GM18520 (cell line): ENCODE results near the gene CXCL10.
"Not testable (repeated sequence)": the region's sequence is repeated elsewhere in the genome, so short reads cannot be mapped to it uniquely, and the experiment has no call there.

Source experiments
- ATAC-seq: cut with Tn5 transposase; IDR thresholded peaks from one replicate; pipeline ENCODE4 v1.9.1; 2021; ENCODE audit not compliant: unreplicated experiment

The CXCL10 gene

GRCh38 chr4:76029300-76029699, 6.0 kb upstream of the CXCL10 start:
- ATAC-seq = no peak

DNA sequence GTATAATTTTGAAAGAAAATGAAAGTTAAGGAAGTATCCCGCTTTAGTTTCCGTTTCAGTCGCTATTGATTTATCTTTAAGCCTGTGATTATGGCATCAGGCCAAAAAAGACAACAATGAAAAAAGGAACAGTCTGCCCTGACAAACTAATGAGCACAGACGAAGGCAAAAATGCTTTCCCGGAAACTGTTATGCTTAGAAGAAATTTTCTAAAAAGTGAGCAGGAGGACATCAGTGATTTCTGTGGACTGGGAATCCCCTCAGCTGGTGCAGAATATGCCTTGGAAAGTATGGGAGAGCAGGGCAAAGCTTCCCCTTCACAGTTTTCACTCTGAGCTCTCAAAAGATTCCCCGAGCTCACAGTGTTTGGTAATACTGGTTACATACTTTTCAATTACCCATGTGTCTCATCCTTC, 5.1 kb upstream of the CXCL10 start:
- ATAC-seq = no peak

GRCh38 chr4:76024065-76024464, 768 bp upstream of the CXCL10 start:
- ATAC-seq = no peak

GRCh38 chr4:76022677-76023076, 620 bp downstream of the CXCL10 start:
- ATAC-seq = no peak

- ATAC-seq = no peak
Measured at GRCh38 chr4:76022031-76022430, 1.3 kb downstream of the CXCL10 start.

DNA sequence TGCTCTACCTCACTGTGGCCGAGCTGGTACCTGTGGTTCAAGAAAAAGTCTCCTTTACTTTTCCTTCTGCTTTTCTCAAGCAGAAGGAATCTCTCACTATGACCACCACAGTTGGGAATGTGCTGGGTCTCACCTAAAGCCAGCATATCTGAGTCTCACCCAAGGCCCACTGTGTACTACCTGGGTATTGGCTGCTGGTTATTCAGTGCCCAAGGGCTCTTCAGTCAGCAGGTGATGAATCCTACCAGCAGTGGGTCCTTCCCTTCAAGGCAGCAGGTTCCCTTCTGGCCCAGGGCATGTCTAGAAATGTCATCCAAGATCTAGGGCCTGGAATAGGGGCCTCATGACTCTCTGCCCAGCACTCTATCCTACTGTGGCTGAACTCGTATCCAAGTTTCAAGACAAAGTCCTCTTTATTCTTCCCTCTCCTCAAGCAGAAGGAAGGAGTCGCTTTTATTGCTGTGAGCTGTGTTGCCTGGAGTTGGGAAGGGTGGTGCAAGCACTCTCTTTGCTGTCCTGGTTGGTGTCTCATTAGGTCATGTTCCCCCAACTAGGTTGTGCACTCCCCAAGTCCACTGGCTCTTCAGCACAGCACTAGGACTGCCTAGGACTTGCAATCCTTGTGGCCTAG, 6.1 kb downstream of the CXCL10 start:
- ATAC-seq = no peak

GRCh38 chr4:76016393-76016792, 6.9 kb downstream of the CXCL10 start:
- peak; percentile 45 for ATAC-seq

DNA sequence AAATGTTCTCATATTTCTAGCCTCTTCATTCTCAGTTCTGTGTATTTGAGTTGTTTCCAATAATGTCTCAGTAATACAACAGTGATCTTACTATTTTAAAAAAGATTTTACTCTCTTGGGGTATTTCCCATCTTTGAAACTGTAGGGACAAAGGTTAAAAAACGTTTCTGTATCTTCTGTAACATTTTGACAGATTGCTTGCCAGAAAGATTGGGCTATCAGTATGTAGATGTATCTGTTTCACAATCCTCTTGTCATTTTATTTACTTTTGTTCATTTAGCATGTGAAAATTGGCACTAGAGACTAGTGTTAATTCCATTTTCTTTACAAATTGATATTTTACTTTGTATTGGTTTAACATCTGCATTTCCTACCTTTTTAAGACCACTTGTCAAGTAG, 9.8 kb downstream of the CXCL10 start:
- no peak for ATAC-seq

GRCh38 chr4:76012388-76012801, 10.9 kb downstream of the CXCL10 start:
- no peak for ATAC-seq

- ATAC-seq = peak; percentile 50
Measured at GRCh38 chr4:76011700-76012387, 11.5 kb downstream of the CXCL10 start.

DNA sequence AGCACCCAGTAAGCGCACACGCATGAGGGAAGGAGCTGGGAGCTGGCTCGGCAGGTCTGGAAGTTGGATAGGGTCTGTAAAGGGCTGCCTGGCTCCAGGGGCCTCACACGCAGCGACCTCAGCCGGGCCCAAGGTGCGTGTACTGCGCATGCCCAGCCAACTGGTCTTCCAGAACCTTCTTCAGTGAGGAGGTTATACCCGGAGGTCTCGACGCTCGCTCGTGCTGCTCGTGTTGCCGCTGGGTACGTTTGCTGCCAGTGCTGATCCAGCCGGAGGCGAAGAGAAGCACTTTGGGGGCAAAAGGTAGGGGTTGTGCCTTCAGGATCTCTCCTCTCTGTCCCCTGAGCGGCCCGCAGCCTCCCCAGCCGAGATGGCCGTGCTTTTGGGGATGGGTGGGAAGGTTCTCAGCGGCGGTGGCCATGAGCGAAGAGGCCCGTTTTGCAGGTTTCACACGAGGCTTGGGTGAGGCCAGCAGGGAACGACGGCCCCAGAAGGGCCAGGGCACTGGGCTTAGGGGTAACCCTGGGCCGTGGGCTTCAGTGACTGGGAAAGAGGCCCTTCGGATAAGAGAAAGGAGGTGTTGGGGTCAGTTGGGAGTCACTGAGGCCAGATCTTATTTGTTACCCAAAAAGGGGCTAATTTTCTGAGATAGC, 12.2 kb downstream of the CXCL10 start:
- ATAC-seq = no peak

GRCh38 chr4:76010576-76010975, 12.7 kb downstream of the CXCL10 start:
- no peak for ATAC-seq

DNA sequence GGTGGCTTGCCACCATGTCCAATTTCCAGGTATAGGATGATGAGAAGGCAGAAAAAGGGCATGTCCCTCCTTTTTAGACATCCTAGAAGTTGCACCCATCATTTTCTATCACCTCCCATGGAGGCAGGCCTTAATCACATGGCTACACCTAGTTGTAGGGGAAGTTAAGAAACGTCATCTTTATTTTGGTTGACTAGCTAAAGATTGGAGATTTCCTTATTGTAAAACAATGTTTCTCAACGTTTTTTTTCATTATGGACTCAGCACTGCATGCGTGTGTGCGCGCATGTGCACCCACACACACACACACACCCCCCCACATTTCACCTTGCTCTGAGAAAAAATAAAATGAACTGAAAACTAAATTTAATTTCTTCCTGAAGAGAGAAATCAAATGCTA, 14.0 kb downstream of the CXCL10 start:
- ATAC-seq = no peak

GRCh38 chr4:76007089-76007862, 16.0 kb downstream of the CXCL10 start, which contains the start of gene CXCL9:
CXCL9 (minus strand) TSS chr4:76007509; CDS start chr4:76007449, 60 bp downstream.
- ATAC-seq = no peak

DNA sequence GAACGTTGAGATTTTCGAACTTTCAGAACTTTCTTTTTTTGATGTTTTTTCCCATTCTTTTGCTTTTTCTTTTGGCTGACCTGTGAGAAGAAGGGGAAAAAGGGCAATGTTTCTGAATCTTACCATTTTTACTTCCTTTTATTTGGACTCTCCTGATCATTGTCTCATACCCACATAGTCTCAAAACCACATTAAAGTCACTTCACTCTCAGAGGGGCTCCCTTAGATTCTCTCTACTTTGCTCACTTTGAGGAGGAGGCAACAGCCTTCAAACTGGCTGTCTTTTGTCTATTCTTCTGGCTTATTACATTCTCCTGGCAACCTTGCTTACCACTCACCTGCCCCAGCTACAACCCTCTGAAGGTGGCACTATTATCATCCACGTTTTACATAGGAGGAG, 19.7 kb downstream of the CXCL10 start:
- no peak for ATAC-seq

DNA sequence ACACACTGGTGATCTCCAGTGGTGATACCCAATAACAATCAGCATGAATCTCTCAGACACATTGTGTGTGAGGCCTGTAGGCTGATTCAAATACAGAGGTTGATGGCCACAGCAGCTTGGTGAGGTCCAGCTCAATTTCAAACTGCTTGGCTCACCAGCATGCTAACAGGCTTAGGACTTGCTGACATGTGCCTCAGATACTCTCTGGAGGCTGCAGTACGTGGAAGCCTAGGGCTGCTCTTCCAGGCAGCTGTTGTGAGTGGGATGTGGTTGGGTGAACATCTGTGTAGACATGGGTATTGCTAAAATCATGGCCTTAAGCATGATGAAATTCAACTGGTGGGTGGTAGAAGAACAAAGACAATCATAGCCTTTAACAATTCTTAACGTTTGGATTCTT, 20.3 kb downstream of the CXCL10 start:
- no peak for ATAC-seq

- no peak for ATAC-seq
Measured at GRCh38 chr4:76002176-76002575, 21.1 kb downstream of the CXCL10 start.

- no peak for ATAC-seq
Measured at GRCh38 chr4:76001700-76002099, 21.6 kb downstream of the CXCL10 start.

DNA sequence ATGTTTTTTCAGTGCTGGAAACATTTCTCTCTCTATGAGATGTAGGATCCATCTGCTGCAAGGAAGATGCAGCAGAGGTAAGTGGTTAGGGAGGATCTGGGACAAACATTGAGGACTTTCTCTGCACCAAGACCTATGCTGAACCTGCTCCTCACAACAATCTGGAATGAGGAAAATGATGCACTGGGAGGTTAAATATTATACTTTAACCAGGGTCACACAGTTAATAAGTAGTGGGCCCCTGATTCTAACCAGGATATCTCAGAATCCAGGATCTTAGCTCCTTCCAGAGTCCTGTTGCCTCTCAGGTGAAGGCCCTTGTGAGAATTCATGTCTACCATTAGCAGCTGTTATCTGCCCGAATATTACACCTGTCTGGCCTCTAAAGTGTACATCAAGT, 23.0 kb downstream of the CXCL10 start:
- ATAC-seq = no peak

DNA sequence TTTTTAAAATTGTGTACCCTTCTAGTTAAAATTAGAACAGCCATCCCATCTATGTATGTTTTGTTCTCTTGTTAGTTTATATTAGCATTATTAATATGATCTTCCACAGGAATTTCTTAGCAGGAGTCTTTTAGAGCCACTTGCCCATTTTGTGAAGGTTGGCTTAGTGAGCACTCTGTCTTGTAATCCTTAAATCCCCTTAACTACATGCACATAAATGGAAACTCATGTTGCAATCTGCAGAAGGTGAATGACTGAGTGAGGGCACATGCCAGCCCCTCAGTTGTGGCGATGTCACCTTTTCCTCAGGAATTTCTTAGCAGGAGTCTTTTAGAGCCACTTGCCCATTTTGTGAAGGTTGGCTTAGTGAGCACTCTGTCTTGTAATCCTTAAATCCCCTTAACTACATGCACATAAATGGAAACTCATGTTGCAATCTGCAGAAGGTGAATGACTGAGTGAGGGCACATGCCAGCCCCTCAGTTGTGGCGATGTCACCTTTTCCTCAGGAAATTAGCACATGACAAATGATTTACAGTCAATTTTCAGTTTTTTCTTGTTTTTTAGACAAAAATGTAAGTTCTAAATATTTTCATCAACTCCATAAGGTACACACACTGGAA, 24.7 kb downstream of the CXCL10 start:
- ATAC-seq = not testable (repeated sequence)

DNA sequence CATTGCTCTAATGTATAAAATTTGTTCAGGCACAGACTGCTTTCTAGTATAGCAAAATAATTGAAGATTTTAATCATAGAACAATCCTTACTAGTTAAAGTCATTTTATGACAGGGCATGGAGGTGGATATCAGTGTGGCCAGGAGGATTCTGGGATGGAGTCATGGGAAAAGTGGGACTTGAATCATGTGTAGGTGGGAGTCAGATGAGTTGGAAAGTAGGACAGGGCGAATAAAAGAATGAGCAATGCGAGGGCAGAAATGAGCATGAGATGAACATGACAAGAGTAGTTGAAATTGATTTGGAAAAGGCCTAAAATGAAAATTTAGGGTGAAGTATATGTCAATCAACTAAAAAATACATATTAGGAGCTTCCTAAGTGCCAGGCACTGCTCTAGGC, 25.4 kb downstream of the CXCL10 start:
- ATAC-seq = no peak
